DOHH2 (cell line): Measurements from ENCODE around the gene GPRIN3.

Experiments used
- EZH2phosphoT487 ChIP-seq: fragments of 200-600 bp; sonication (generic); IDR thresholded peaks from 2 replicates; pipeline ENCODE4 v1.6.1; 2017; ENCODE audit warnings: borderline replicate concordance, mild to moderate bottlenecking, antibody characterized with exemption, low read length, moderate library complexity, mixed read lengths
- TF ChIP-seq, protein P1 (sequence below): fragments of 200-600 bp; sonication (generic); IDR thresholded peaks from one replicate; pipeline ENCODE4 v1.5.1; 2014; ENCODE audit warnings: antibody characterized with exemption, mild to moderate bottlenecking, low read depth, low read length; ENCODE audit not compliant: poor library complexity, severe bottlenecking

DNA sequence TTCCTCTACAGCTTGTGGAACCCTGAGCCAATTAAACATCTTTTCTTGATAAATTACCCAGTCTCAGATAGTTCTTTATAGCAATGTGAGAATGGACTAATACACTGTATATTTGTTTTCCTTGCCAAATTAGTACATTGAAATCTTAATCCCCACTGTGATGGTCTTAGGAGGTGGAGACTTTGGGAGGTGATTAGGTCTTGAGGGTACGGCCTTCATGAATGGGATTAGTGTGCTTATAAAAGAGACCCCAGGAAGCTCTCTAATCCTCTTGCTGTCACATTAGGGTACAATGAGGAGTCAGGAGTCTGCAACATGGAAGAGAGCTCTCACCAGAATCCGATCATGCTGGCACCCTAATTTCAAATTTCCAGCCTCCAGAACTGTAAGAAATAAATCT lies 109.7 kb downstream of the GPRIN3 start:
- TF ChIP-seq, protein P1, sequence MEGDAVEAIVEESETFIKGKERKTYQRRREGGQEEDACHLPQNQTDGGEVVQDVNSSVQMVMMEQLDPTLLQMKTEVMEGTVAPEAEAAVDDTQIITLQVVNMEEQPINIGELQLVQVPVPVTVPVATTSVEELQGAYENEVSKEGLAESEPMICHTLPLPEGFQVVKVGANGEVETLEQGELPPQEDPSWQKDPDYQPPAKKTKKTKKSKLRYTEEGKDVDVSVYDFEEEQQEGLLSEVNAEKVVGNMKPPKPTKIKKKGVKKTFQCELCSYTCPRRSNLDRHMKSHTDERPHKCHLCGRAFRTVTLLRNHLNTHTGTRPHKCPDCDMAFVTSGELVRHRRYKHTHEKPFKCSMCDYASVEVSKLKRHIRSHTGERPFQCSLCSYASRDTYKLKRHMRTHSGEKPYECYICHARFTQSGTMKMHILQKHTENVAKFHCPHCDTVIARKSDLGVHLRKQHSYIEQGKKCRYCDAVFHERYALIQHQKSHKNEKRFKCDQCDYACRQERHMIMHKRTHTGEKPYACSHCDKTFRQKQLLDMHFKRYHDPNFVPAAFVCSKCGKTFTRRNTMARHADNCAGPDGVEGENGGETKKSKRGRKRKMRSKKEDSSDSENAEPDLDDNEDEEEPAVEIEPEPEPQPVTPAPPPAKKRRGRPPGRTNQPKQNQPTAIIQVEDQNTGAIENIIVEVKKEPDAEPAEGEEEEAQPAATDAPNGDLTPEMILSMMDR = no peak
- no peak for TF ChIP-seq EZH2phosphoT487
